Measurements from ENCODE around the gene HNRNPDL.
"Not testable (repeated sequence)": the region's sequence is repeated elsewhere in the genome, so short reads cannot be mapped to it uniquely, and the experiment has no call there.

Gene HNRNPDL

GRCh38 chr4:82403725-82404124 is 26.5 kb downstream of the HNRNPDL start:
- DNase-seq (ENCODE audit: low read depth), result no peak
- H3K4me3 ChIP-seq (ENCODE audit: low read depth, low read length), result no peak overlapping the region
- no peak for TF ChIP-seq CTCF (IDR thresholded peaks at IDR 0.05; ENCODE audit: control insufficient read depth, extremely low read depth, insufficient read depth)

- H3K4me3 ChIP-seq (ENCODE audit: low read depth, low read length), result no peak overlapping the region
- TF ChIP-seq CTCF (IDR thresholded peaks at IDR 0.05; ENCODE audit: control insufficient read depth, extremely low read depth, insufficient read depth), result no peak
- no peak for DNase-seq (ENCODE audit: low read depth)
These were observed 28.0 kb downstream of the HNRNPDL start for GRCh38 chr4:82402196-82402775.

GRCh38 chr4:82401600-82401999 is 28.7 kb downstream of the HNRNPDL start:
- TF ChIP-seq CTCF (IDR thresholded peaks at IDR 0.05; ENCODE audit: control insufficient read depth, extremely low read depth, insufficient read depth), result no peak
- H3K4me3 ChIP-seq (ENCODE audit: low read depth, low read length), result no peak overlapping the region

GRCh38 chr4:82398263-82398662 is 32.0 kb downstream of the HNRNPDL start:
- DNase-seq (ENCODE audit: low read depth), result no peak
- no peak overlapping the region for H3K4me3 ChIP-seq (ENCODE audit: low read depth, low read length)
- TF ChIP-seq CTCF (IDR thresholded peaks at IDR 0.05; ENCODE audit: control insufficient read depth, extremely low read depth, insufficient read depth), result no peak

More at GRCh38 chr4:82401600-82401999, 28.7 kb downstream of the HNRNPDL start:
- DNase-seq (ENCODE audit: low read depth), result no peak

- no peak for DNase-seq (ENCODE audit: low read depth)
- no peak overlapping the region for H3K4me3 ChIP-seq (ENCODE audit: low read depth, low read length)
- no peak for TF ChIP-seq CTCF (IDR thresholded peaks at IDR 0.05; ENCODE audit: control insufficient read depth, extremely low read depth, insufficient read depth)
These were observed 32.7 kb downstream of the HNRNPDL start for GRCh38 chr4:82397527-82397926.

GRCh38 chr4:82394896-82395295 is 35.4 kb downstream of the HNRNPDL start:
- no peak overlapping the region for H3K4me3 ChIP-seq (ENCODE audit: low read depth, low read length)
- DNase-seq (ENCODE audit: low read depth), result no peak
- no peak for TF ChIP-seq CTCF (IDR thresholded peaks at IDR 0.05; ENCODE audit: control insufficient read depth, extremely low read depth, insufficient read depth)

- not testable (repeated sequence) for H3K4me3 ChIP-seq (ENCODE audit: low read depth, low read length); DNase-seq (ENCODE audit: low read depth)
These were observed 40.2 kb downstream of the HNRNPDL start for GRCh38 chr4:82390061-82390460.
